ENCODE results near the gene EHD2.

DNA sequence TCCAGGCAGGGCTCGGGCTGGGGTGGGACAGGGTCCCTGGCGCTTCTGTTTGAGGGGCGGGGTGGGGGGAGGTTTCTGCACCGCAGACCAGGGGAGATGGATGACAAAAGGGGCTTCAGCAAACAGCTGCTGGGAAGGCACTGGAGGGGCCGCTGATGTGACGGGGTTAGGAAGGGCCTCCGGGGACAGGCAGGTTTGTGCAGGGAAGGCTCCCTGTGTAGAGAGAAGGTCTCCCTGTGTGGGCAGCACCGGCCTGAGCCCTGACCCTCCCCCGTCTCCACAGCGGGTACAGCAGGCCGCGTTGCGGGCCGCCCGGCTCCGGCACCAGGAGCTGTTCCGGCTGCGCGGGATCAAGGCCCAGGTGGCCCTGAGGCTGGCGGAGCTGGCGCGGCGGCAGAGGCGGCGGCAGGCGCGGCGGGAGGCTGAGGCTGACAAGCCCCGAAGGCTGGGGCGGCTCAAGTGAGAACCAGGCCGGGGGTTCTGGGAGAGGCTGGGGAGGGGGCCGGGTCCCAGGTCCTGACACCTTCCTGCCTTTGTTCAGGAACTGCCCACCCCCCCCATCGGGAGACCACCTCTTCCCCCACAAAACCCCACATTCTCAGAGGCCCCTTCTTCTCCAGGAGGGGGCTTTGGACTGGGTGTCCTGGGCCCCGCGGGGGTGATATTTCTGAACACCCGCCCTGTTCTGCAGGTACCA is 42.0 kb downstream of the EHD2 start:
- TF ChIP-seq, protein P1, sequence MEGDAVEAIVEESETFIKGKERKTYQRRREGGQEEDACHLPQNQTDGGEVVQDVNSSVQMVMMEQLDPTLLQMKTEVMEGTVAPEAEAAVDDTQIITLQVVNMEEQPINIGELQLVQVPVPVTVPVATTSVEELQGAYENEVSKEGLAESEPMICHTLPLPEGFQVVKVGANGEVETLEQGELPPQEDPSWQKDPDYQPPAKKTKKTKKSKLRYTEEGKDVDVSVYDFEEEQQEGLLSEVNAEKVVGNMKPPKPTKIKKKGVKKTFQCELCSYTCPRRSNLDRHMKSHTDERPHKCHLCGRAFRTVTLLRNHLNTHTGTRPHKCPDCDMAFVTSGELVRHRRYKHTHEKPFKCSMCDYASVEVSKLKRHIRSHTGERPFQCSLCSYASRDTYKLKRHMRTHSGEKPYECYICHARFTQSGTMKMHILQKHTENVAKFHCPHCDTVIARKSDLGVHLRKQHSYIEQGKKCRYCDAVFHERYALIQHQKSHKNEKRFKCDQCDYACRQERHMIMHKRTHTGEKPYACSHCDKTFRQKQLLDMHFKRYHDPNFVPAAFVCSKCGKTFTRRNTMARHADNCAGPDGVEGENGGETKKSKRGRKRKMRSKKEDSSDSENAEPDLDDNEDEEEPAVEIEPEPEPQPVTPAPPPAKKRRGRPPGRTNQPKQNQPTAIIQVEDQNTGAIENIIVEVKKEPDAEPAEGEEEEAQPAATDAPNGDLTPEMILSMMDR (CRISPR knock-in tag; IDR thresholded peaks at IDR 0.05), result no peak
- TF ChIP-seq RORA (CRISPR knock-in tag; IDR thresholded peaks at IDR 0.05) (no peak), ZNF737 (CRISPR knock-in tag; IDR thresholded peaks at IDR 0.05; ENCODE audit: borderline replicate concordance) (no peak), ZBTB1 (CRISPR knock-in tag; IDR thresholded peaks at IDR 0.05; ENCODE audit: borderline replicate concordance) (no peak), CHCHD3 (CRISPR knock-in tag; IDR thresholded peaks at IDR 0.05) (no peak)
- TF ChIP-seq, protein P2, sequence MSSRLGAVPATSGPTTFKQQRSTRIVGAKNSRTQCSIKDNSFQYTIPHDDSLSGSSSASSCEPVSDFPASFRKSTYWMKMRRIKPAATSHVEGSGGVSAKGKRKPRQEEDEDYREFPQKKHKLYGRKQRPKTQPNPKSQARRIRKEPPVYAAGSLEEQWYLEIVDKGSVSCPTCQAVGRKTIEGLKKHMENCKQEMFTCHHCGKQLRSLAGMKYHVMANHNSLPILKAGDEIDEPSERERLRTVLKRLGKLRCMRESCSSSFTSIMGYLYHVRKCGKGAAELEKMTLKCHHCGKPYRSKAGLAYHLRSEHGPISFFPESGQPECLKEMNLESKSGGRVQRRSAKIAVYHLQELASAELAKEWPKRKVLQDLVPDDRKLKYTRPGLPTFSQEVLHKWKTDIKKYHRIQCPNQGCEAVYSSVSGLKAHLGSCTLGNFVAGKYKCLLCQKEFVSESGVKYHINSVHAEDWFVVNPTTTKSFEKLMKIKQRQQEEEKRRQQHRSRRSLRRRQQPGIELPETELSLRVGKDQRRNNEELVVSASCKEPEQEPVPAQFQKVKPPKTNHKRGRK (CRISPR knock-in tag; IDR thresholded peaks at IDR 0.05), result no peak
- TF ChIP-seq, protein P3, sequence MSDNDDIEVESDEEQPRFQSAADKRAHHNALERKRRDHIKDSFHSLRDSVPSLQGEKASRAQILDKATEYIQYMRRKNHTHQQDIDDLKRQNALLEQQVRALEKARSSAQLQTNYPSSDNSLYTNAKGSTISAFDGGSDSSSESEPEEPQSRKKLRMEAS (IDR thresholded peaks at IDR 0.05), result no peak

Data from HepG2 (cell line).